Stimulated activated CD8-positive, alpha-beta memory T cell treated with anti-CD3 and anti-CD28 coated beads, Interleukin-4, amount 100 ng/mL, for 1 hour (primary cell): ENCODE data around the gene SHCBP1.
"Not testable (repeated sequence)": the region's sequence is repeated elsewhere in the genome, so short reads cannot be mapped to it uniquely, and the experiment has no call there.

Source experiments
- DNase-seq, 2 donors: peaks; one replicate each; pipeline ENCODE4 v3.0.0-alpha.2; 2020; ENCODE audit warnings: low read depth in 2 of 2, low spot score in 1 of 2

SHCBP1 gene

GRCh38 chr16:46621006-46621933, at the start of gene SHCBP1:
Gene SHCBP1 (minus strand): TSS chr16:46621379. CDS start chr16:46621359, 20 bp downstream.
- DNase-seq: peak; percentile 32 to 36

GRCh38 chr16:46662123-46662522, 40.9 kb upstream of the SHCBP1 start:
- no peak for DNase-seq

- no peak for DNase-seq
Measured at GRCh38 chr16:46658925-46659324, 37.7 kb upstream of the SHCBP1 start.

- no peak for DNase-seq
Measured at GRCh38 chr16:46651305-46651704, 30.1 kb upstream of the SHCBP1 start.

GRCh38 chr16:46650254-46650623, 29.1 kb upstream of the SHCBP1 start:
- no peak for DNase-seq

- no peak for DNase-seq
Measured at GRCh38 chr16:46649588-46650253, 28.5 kb upstream of the SHCBP1 start.

GRCh38 chr16:46648656-46649055, 27.5 kb upstream of the SHCBP1 start:
- DNase-seq: no peak

GRCh38 chr16:46638947-46639925, 18.1 kb upstream of the SHCBP1 start:
- no peak for DNase-seq

GRCh38 chr16:46632778-46633733, 11.9 kb upstream of the SHCBP1 start:
- DNase-seq: no peak

GRCh38 chr16:46629331-46630219, 8.4 kb upstream of the SHCBP1 start:
- no peak for DNase-seq

- DNase-seq: no peak
Measured at GRCh38 chr16:46627746-46628145, 6.6 kb upstream of the SHCBP1 start.

- not testable (repeated sequence) for DNase-seq
Measured at GRCh38 chr16:46626681-46627080, 5.5 kb upstream of the SHCBP1 start.

- not testable (repeated sequence) for DNase-seq
Measured at GRCh38 chr16:46624862-46625261, 3.7 kb upstream of the SHCBP1 start.

GRCh38 chr16:46623707-46624106, 2.5 kb upstream of the SHCBP1 start:
- not testable (repeated sequence) for DNase-seq

- DNase-seq: not testable (repeated sequence)
Measured at GRCh38 chr16:46623246-46623645, 2.1 kb upstream of the SHCBP1 start.

- DNase-seq: no peak
Measured at GRCh38 chr16:46621934-46622676, 926 bp upstream of the SHCBP1 start.

- DNase-seq: no peak
Measured at GRCh38 chr16:46620266-46621005, 743 bp downstream of the SHCBP1 start.

- DNase-seq: no peak
Measured at GRCh38 chr16:46618516-46618915, 2.7 kb downstream of the SHCBP1 start.
